ENCODE data around the gene PGPEP1.
"Not testable (repeated sequence)": the region's sequence is repeated elsewhere in the genome, so short reads cannot be mapped to it uniquely, and the experiment has no call there.

The PGPEP1 gene

DNA sequence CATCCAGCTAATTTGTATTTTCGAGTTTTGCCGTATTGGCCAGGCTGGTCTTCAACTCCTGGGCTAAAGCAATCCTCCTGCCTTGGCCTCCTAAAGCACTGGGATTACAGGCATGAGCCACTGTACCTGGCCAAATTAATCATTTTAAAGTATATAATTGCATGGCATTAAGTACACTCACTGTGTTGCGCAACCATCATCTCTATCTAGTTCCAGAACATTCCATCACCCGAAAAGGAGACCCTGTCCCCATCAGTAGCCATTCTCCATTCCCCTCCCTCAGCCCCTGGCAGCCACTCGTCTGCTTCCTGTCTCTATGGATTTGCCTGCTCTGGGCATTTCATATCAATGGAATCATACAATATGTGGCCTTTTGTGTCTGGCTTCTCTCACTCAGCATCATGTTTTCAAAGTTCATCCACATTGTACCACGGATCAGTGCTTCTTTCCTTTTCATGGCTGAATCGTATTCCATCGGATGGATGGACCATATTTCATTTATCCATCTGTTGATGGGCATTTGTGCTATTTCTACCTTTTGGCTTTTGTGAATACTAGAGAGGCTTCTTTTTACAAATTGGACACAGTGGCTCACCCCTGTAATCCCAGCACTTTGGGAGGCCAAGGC, 13.1 kb downstream of the PGPEP1 start:
- TF ChIP-seq CTCF (IDR thresholded peaks at IDR 0.05; ENCODE audit: low read depth, low read length), result no peak
- no peaks in the 10 kb centered on the region for H3K9me3 ChIP-seq (ENCODE audit: severe bottlenecking)
- no peaks in the 10 kb centered on the region for H3K27me3 ChIP-seq (ENCODE audit: insufficient read depth, low read depth, severe bottlenecking)
- H3K27ac ChIP-seq, result no peak overlapping the region
- no peak for DNase-seq
- H3K4me3 ChIP-seq (ENCODE audit: low read depth, low read length), result no peak overlapping the region
- peaks cover 25% of the 10 kb centered on the region for H3K36me3 ChIP-seq

GRCh38 chr19:18354743-18355142, 14.3 kb downstream of the PGPEP1 start:
- H3K36me3 ChIP-seq, result peaks cover 24% of the 10 kb centered on the region

DNA sequence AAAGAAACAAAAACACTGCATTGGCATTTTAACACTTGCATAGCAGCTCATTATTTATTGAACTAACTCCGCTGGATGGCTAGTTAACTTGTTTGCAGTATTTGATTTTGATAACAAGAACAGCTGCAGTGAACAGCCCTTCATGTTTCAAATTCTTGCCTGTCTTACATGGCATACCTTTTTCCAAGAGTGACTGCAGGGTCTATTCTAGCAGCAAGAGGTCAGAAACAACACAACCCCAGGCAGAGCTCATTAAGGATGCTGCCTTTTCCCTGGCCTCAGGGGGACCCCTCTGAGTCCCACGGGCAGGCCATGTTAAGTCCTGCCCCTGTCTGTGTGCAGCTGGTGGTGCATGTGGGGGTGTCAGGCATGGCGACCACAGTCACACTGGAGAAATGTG, 16.6 kb downstream of the PGPEP1 start:
- Histone ChIP-seq H3K27ac (no peak overlapping the region), H3K36me3 (peaks cover 24% of the 10 kb centered on the region), H3K27me3 (ENCODE audit: insufficient read depth, low read depth, severe bottlenecking) (no peaks in the 10 kb centered on the region), H3K4me3 (ENCODE audit: low read depth, low read length) (no peak overlapping the region), H3K9me3 (ENCODE audit: severe bottlenecking) (no peaks in the 10 kb centered on the region)
- no peak for DNase-seq
- TF ChIP-seq CTCF (IDR thresholded peaks at IDR 0.05; ENCODE audit: low read depth, low read length), result no peak

More at GRCh38 chr19:18354743-18355142, 14.3 kb downstream of the PGPEP1 start:
- H3K27me3 ChIP-seq (ENCODE audit: insufficient read depth, low read depth, severe bottlenecking); H3K4me3 ChIP-seq (ENCODE audit: low read depth, low read length); H3K27ac ChIP-seq; H3K9me3 ChIP-seq (ENCODE audit: severe bottlenecking); DNase-seq: not testable (repeated sequence)

DNA sequence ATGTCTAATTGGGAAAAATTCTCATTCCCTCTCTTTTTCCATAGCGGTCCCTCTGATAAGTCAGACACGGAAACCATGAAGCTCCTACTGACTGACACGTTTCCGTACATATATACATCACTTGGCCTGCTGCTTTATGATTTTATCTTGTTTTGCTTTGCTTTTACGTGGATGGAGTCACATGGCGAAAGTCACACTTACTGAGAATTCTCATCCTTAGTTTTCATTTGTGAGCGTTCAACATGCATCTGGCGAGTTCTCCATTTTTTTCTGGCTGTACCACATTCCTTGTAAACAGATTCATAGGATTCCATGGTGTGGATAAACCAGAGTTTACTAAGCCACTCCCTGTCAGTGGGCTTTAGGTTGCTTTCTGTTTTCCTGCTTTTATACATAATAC, 21.2 kb downstream of the PGPEP1 start:
- Histone ChIP-seq H3K36me3 (peaks cover 30% of the 10 kb centered on the region), H3K27ac (no peak overlapping the region), H3K27me3 (ENCODE audit: insufficient read depth, low read depth, severe bottlenecking) (no peaks in the 10 kb centered on the region), H3K9me3 (ENCODE audit: severe bottlenecking) (no peaks in the 10 kb centered on the region), H3K4me3 (ENCODE audit: low read depth, low read length) (no peak overlapping the region)
- no peak for DNase-seq
- TF ChIP-seq CTCF (IDR thresholded peaks at IDR 0.05; ENCODE audit: low read depth, low read length), result no peak

GRCh38 chr19:18362934-18363542, 22.6 kb downstream of the PGPEP1 start:
- H3K36me3 ChIP-seq, result peaks cover 18% of the 10 kb centered on the region
- H3K27me3 ChIP-seq (ENCODE audit: insufficient read depth, low read depth, severe bottlenecking), result no peaks in the 10 kb centered on the region
- H3K27ac ChIP-seq, result no peak overlapping the region
- no peak for DNase-seq
- H3K9me3 ChIP-seq (ENCODE audit: severe bottlenecking), result no peaks in the 10 kb centered on the region
- no peak overlapping the region for H3K4me3 ChIP-seq (ENCODE audit: low read depth, low read length)
- no peak for TF ChIP-seq CTCF (IDR thresholded peaks at IDR 0.05; ENCODE audit: low read depth, low read length)

- no peak for TF ChIP-seq CTCF (IDR thresholded peaks at IDR 0.05; ENCODE audit: low read depth, low read length)
- no peak overlapping the region for H3K4me3 ChIP-seq (ENCODE audit: low read depth, low read length)
- no peak overlapping the region for H3K27ac ChIP-seq
- no peaks in the 10 kb centered on the region for H3K27me3 ChIP-seq (ENCODE audit: insufficient read depth, low read depth, severe bottlenecking)
- H3K9me3 ChIP-seq (ENCODE audit: severe bottlenecking), result no peaks in the 10 kb centered on the region
- DNase-seq, result no peak
- peaks cover 15% of the 10 kb centered on the region for H3K36me3 ChIP-seq
Measured at GRCh38 chr19:18363787-18364186, 23.4 kb downstream of the PGPEP1 start.

DNA sequence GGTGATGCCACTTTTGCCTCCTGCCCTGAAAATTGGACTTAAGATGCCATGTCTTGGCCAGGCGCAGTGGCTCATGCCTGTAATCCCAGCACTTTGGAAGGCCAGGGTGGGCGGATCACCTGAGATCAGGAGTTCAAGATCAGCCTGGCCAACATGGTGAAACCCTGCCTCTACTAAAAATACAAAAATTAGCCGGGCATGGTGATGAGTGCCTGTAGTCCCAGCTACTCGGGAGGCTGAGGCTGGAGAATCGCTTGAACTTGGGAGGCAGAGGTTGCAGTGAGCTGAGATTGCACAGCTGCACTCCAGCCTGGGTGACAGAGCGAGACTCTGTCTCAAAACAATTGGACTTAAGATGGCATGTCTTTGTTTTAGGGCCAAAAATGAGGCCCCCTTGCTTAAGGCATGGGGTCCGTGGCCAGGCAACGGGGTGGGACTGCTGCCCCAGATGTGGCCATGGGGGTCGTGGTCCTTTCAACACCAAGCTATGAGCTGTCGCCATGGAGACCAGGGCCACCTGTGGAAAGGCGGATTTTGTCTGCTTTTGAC, 24.0 kb downstream of the PGPEP1 start:
- DNase-seq; H3K9me3 ChIP-seq (ENCODE audit: severe bottlenecking); H3K27me3 ChIP-seq (ENCODE audit: insufficient read depth, low read depth, severe bottlenecking); H3K4me3 ChIP-seq (ENCODE audit: low read depth, low read length): not testable (repeated sequence)
- peaks cover 14% of the 10 kb centered on the region for H3K36me3 ChIP-seq
- H3K27ac ChIP-seq, result peak overlapping the region; percentile 25; the same call in 1 of the 2 replicates
